ENCODE data around the gene GALNT17.

DNA sequence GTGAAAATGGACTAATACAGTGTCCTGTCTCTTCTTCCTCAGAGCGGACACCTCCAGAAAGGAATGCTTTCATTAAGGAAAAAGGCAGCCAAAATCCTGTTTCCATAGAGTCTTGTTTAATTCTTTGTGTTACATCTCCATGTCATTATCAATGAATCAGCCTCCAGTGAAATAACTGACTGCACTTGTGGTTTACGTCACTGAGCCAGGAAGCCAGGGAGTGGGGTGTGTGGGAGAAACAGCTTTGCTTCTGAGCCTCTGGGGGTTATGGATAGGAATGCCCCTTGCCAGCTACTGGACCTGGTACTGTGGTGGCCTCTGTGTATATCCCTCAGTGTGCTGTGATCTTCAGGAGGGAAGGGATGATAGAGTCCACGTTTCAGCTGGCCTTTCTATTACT, 416.8 kb downstream of the GALNT17 start:
- TF ChIP-seq POLR2A (IDR thresholded peaks at IDR 0.05; ENCODE audit: low read length) (no peak), GATA1 (IDR thresholded peaks at IDR 0.05; ENCODE audit: low read depth, low read length) (no peak)

Data from erythroblast (primary cell).